OCI-LY3 (cell line): ENCODE data around the gene ARHGDIB.

ENCODE experiments used
- EZH2phosphoT487 ChIP-seq: fragments of 200-600 bp; shearing (Covaris generic); IDR thresholded peaks from 2 replicates; pipeline ENCODE4 v1.6.1; 2018; ENCODE audit warnings: antibody characterized with exemption, mixed run types, low read depth
- TF ChIP-seq, protein P1 (sequence below): fragments of 200-600, 300-600 bp; sonication (generic); IDR thresholded peaks from 2 replicates; pipeline ENCODE4 v1.5.1; 2014; ENCODE audit warnings: antibody characterized with exemption, low read length, low read depth

DNA sequence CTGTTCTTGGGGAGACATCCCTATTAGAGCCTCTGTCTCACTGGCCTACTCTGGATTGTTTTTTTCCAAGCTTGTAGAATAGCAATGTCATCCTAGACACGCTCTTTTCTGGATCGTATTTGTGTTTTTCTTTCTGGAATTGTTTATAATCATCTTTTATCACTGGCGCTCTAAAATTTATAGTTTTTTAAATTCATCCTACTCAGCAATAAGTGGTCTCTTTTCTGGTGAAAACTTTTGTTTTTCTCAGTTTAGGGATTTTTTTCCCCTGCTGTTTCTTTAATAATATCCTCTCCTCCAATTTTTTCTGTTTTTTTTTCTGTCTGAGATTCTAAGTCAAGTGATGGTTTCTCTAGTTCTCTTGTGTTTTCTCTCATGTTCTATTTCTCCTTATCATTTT lies 36.6 kb upstream of the ARHGDIB start:
- TF ChIP-seq, protein P1, sequence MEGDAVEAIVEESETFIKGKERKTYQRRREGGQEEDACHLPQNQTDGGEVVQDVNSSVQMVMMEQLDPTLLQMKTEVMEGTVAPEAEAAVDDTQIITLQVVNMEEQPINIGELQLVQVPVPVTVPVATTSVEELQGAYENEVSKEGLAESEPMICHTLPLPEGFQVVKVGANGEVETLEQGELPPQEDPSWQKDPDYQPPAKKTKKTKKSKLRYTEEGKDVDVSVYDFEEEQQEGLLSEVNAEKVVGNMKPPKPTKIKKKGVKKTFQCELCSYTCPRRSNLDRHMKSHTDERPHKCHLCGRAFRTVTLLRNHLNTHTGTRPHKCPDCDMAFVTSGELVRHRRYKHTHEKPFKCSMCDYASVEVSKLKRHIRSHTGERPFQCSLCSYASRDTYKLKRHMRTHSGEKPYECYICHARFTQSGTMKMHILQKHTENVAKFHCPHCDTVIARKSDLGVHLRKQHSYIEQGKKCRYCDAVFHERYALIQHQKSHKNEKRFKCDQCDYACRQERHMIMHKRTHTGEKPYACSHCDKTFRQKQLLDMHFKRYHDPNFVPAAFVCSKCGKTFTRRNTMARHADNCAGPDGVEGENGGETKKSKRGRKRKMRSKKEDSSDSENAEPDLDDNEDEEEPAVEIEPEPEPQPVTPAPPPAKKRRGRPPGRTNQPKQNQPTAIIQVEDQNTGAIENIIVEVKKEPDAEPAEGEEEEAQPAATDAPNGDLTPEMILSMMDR, result no peak
- no peak for TF ChIP-seq EZH2phosphoT487
